NCI-H510A treated with DMSO at 0.1 percent for 48 hours (cell line): ENCODE data around the gene QPRT.
"Not testable (repeated sequence)": the region's sequence is repeated elsewhere in the genome, so short reads cannot be mapped to it uniquely, and the experiment has no call there.

Source experiments
- DNase-seq: peaks from one replicate; lab custom pipeline; 2025; lab: John Stamatoyannopoulos, UW

QPRT gene

GRCh38 chr16:29694384-29695195, 15.6 kb downstream of the QPRT start:
- no peak for DNase-seq

- not testable (repeated sequence) for DNase-seq
Observed at GRCh38 chr16:29695675-29696074, 16.7 kb downstream of the QPRT start.

GRCh38 chr16:29696881-29697331, 17.9 kb downstream of the QPRT start:
- DNase-seq = no peak

GRCh38 chr16:29697391-29697790, 18.4 kb downstream of the QPRT start:
- no peak for DNase-seq

- DNase-seq = no peak
Observed at GRCh38 chr16:29698042-29698441, 19.1 kb downstream of the QPRT start.

GRCh38 chr16:29698484-29699323, 19.7 kb downstream of the QPRT start:
- no peak for DNase-seq

GRCh38 chr16:29699324-29700219, 20.6 kb downstream of the QPRT start:
- no peak for DNase-seq

GRCh38 chr16:29700253-29700987, 21.4 kb downstream of the QPRT start:
- peak; percentile 96 for DNase-seq

- DNase-seq = no peak
Observed at GRCh38 chr16:29701214-29701555, 22.2 kb downstream of the QPRT start.

- no peak for DNase-seq
Observed at GRCh38 chr16:29702269-29702668, 23.3 kb downstream of the QPRT start.

- no peak for DNase-seq
Observed at GRCh38 chr16:29705030-29705429, 26.1 kb downstream of the QPRT start.

GRCh38 chr16:29707160-29707559, 28.2 kb downstream of the QPRT start:
- not testable (repeated sequence) for DNase-seq

- no peak for DNase-seq
Observed at GRCh38 chr16:29708917-29709600, 30.1 kb downstream of the QPRT start.

GRCh38 chr16:29709657-29710056, 30.7 kb downstream of the QPRT start:
- DNase-seq = not testable (repeated sequence)

GRCh38 chr16:29710227-29711219, 31.5 kb downstream of the QPRT start:
- peak; percentile 78 for DNase-seq

GRCh38 chr16:29712809-29713208, 33.8 kb downstream of the QPRT start:
- no peak for DNase-seq

- no peak for DNase-seq
Observed at GRCh38 chr16:29714396-29714795, 35.4 kb downstream of the QPRT start.

- DNase-seq = no peak
Observed at GRCh38 chr16:29714972-29715371, 36.0 kb downstream of the QPRT start.

GRCh38 chr16:29717113-29717512, 38.1 kb downstream of the QPRT start:
- DNase-seq = no peak

- DNase-seq = peak; percentile 31
Observed at GRCh38 chr16:29719063-29719462, 40.1 kb downstream of the QPRT start.
